ENCODE results near the gene HSPA5. TPM values are rescaled to one million over a fixed set of nuclear protein-coding genes. Genes with fewer than 3 reads are reported as not detected.
"Not testable (repeated sequence)": the region's sequence is repeated elsewhere in the genome, so short reads cannot be mapped to it uniquely, and the experiment has no call there.

The HSPA5 gene
- total RNA-seq, 1 donor from 2014 or later: 297 TPM

- intact Hi-C loops (cut with micrococcal nuclease): not testable (repeated sequence)
These were observed 45.6 kb downstream of the HSPA5 start for GRCh38 chr9:125195591-125195990.

- intact Hi-C loops (cut with micrococcal nuclease): not testable (repeated sequence)
These were observed 46.7 kb downstream of the HSPA5 start for GRCh38 chr9:125194466-125194865.

- intact Hi-C loops (cut with micrococcal nuclease): loop anchor here (1.0 kb wide), 3 partner anchors 10 to 419 kb away; partner anchors contain the start of genes HSPA5, NR6A1 and RABEPK
These were observed 50.8 kb downstream of the HSPA5 start for GRCh38 chr9:125190361-125190801.

DNA sequence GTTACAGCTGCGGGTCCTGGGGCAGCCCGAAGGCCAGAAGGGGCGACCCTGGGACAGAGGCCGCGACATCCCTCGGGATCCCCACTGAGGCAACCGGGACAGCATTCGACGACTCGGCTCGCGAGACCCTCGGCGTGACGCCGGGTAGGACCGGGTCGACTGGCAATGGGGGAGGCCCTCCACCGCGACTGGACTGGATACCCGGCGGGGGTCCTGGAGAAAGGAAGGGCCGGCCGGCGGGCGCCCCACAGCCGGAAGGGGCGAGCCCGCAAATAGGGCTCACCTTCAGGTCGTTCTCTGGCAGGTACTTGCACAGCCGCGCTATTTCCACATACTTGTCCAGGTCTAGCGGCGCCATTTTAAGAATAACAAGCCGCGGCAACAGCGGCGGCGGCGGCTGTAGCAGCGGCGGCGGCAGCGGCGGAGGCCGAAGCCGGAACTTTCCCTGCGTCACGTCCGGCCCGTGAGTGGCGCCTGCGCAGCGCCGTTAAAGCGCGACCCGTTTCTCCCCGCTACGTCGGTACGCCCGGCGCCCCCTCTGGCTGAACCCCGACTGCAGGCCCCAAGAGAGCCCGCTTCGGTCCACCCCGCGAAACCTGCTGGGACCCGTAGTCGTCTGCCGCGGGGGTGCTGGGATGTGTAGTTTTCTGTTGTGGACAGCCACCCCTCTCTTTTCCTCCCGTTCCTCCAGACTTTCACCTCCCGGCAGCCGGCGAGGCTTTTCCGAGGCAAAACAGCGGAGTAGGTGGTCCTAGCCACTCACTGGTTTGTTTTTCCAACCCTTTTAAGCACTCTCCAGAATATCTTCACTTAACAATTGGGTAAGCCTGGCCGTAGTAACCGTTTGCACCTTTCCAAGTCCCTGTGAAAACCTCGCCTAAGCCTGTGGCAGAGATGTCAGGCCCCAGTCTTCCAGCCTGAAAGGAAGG lies 51.5 kb downstream of the HSPA5 start, which contains the start of gene PPP6C:
Gene PPP6C (minus strand): TSS at position 443 of the 929 bp plus-strand sequence. CDS start 85 bp downstream, at position 358.
- intact Hi-C loops (cut with micrococcal nuclease): loop anchor here (1.0 to 2.0 kb wide), 10 partner anchors 11 to 418 kb away; partner anchors contain the start of genes ARPC5L, GAPVD1, GOLGA1 and HSPA5

- intact Hi-C loops (cut with micrococcal nuclease): loop anchor here (1.0 to 2.0 kb wide), 7 partner anchors 46 to 327 kb away; partner anchors contain the start of genes ARPC5L, GAPVD1, GOLGA1 and SCAI
These were observed 52.2 kb downstream of the HSPA5 start for GRCh38 chr9:125189011-125189360.

Other genes starting within 250 kb of the HSPA5 start
- gene SCAI, start 97.8 kb downstream of the HSPA5 start, total RNA-seq: 10.6 and 13.4 TPM in 2 replicates
- gene PPP6C, start 51.5 kb downstream of the HSPA5 start, total RNA-seq: 54.6 and 56.2 TPM in 2 replicates
- 17.2 and 17.6 TPM in 2 replicates for gene RABEPK, start 40.8 kb downstream of the HSPA5 start, total RNA-seq
- 57.8 and 60.0 TPM in 2 replicates for gene GAPVD1, start 20.5 kb upstream of the HSPA5 start, total RNA-seq